ENCODE data around the gene SNAPC2. TPM values are rescaled to one million over a fixed set of nuclear protein-coding genes. Genes with fewer than 3 reads are reported as not detected.

The SNAPC2 gene
- total RNA-seq, 4 donors from 2014 or later, result 6.4 to 13.0 (median 9.4) TPM

DNA sequence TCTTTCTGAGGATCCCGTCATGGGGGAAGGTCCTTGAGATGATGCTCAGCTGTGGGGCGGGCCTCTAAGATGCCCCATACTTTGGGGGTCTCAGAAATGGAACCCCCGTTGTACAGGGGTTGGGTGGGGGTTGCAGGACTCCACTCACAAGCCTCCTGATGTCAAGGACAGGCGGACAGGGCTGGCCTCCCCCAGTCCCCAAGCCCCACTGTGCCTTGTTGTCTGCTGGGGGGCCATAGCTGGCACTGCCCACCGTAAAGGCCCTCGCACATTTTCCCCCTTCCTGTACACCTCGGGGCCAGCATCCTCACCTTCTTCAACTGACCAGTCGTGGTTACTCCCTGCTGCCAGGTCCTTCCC lies 2.7 kb downstream of the SNAPC2 start:
- TF ChIP-seq CTCF (IDR thresholded peaks at IDR 0.05; ENCODE audit: low read depth), result no peak

DNA sequence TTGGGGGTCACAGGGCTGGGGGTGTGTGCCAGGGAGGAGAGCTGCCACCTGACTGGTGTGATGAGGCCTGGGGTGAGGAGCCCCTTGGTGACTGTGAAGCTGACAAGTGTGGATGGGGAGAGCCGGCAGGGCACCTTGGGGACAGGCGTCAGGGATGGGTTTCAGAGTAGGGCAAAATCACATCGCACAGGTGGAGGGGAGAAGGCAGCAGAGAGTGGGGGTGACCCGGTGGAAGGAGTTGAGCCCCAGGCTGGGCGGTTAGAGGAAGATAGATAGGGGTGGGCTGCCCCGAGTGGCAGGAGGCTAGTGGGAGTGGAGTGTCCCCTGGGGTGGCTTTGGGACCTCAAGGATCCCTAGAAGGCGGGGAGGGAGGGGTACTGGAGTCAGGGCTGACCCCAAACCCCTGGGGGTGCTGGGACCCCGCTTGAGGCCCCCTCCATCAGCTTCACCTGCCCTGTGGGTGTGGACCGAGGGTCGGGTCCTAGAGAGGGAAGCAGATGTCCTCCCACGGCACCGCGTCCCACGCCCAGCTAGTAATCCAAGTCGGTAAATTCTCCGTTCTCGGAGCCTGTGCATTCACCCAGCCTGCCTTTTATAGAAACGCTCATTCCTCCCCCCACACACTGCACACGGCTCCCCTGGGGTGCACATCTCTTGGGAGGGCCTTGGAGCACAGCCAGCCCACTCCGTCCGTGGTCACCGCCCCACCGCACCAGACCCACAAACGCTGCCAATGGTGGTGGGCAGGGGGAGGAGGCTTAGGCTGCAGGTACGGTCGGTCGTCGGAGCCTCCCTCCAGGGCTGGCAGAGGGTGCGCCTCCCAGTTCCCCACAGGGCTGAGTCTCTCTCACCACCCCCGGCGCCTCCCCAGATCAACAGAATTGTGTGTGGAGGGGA lies 3.4 kb downstream of the SNAPC2 start:
- no peak for TF ChIP-seq CTCF (IDR thresholded peaks at IDR 0.05; ENCODE audit: low read depth)

DNA sequence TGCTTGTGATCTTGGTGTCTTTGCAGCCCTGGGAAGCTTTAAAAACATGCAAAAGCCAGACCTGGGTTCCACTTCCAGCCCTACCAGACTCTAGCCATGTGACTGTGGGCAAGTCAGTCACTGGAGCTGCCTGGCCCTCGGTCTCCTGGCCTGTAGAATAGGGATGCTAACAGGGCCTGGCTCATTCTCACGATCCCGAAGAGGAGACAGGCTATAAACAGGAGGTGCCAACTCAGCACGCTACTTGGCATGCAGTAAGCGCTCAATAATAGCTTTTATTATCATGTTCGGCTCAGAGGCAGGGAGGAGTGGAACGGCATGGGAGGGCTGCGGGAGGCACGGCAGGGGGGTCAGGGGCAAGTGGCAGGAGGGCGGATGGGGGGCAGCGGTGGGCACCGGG lies 4.1 kb downstream of the SNAPC2 start:
- no peak for TF ChIP-seq CTCF (IDR thresholded peaks at IDR 0.05; ENCODE audit: low read depth)

GRCh38 chr19:7924651-7925170 lies 4.6 kb downstream of the SNAPC2 start:
- no peak for TF ChIP-seq CTCF (IDR thresholded peaks at IDR 0.05; ENCODE audit: low read depth)

DNA sequence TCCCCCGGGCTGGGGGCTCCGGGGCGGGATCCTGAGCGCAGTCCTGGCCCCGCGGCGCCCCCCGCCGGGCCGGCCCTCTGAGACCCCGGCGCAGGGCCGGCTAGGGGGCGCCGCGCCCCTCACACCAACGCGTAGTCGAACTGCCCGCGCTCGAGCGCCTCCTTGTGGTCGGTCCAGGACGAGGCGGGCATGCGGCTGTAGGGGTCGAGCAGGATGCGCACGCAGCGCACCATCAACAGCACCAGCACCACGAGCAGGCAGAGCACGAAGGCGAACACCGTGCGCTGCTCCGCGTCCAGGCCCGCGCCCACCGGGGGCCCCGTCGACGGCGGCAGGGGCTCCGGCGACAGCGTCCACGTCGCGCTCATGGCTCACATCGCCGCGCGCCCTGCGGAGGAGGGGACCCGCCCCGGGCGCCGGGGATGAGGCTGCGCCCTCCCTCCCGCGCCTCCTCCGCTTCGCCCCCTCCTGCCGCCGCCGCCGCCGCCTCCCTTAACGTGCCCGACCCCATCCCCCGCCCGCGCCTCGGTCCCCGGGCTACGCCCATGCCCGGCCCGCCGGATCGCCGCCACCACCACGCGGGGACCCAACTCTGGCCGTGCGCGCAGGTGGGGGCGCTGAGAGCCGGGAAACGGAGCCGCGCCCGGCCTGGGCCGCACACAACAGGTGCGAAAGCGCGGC lies 5.2 kb downstream of the SNAPC2 start:
- TF ChIP-seq CTCF (IDR thresholded peaks at IDR 0.05; ENCODE audit: low read depth), result no peak

DNA sequence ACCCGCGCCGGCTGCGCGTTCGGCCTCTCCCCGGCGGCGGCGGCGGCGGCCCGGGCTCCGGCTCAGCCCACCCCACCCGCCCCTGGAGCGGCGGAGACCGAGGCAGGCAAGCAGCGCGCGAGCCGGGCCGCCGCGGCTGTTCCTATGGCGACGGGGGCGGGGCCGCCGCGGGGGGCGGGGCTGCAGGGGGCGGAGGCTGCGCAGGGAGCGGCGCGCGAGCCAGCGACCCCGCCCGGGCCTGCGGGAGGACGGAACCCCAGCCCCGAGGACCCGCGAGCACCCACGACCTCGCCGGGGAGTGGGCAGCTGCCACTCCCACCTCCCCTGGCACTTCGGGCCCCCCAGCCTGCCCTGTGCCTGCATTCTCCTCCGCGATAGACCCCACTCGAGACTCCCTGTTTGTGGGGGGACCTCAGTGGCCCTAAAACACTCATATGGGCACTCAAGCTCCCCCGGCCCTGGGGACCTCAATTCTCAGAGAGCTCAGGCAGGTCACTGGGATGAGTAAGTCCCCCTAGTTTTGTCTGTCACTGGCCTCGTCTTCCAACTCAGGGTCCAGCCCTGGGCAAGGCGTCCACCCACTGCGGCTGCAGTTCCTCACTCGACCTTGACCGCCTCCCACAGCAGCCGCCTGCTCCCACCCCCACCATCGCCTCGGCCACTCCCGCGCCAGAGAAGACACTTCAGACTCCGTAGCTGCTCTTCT lies 6.0 kb downstream of the SNAPC2 start, which contains the start of gene CTXN1:
Gene CTXN1, minus strand, starts transcription at position 115 of the 706 bp plus-strand sequence. CDS start 597 bp downstream, outside the sequence.
- no peak for TF ChIP-seq CTCF (IDR thresholded peaks at IDR 0.05; ENCODE audit: low read depth)

Data from subcutaneous adipose tissue (tissue), 4 donors.